ENCODE results near the gene CARMIL3.

CARMIL3 gene

GRCh38 chr14:24058951-24059475 lies 7.2 kb downstream of the CARMIL3 start:
- DNase-seq (ENCODE audit: low read depth in 2 of 2), result no peak
- no peak overlapping the region for H3K4me3 ChIP-seq (replicated peaks in 1 of 2; ENCODE audit: low read depth in 2 of 2, low read length in 2 of 2)
- TF ChIP-seq, protein P1, sequence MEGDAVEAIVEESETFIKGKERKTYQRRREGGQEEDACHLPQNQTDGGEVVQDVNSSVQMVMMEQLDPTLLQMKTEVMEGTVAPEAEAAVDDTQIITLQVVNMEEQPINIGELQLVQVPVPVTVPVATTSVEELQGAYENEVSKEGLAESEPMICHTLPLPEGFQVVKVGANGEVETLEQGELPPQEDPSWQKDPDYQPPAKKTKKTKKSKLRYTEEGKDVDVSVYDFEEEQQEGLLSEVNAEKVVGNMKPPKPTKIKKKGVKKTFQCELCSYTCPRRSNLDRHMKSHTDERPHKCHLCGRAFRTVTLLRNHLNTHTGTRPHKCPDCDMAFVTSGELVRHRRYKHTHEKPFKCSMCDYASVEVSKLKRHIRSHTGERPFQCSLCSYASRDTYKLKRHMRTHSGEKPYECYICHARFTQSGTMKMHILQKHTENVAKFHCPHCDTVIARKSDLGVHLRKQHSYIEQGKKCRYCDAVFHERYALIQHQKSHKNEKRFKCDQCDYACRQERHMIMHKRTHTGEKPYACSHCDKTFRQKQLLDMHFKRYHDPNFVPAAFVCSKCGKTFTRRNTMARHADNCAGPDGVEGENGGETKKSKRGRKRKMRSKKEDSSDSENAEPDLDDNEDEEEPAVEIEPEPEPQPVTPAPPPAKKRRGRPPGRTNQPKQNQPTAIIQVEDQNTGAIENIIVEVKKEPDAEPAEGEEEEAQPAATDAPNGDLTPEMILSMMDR (IDR thresholded peaks at IDR 0.05; ENCODE audit: low read depth, low read length), result no peak

DNA sequence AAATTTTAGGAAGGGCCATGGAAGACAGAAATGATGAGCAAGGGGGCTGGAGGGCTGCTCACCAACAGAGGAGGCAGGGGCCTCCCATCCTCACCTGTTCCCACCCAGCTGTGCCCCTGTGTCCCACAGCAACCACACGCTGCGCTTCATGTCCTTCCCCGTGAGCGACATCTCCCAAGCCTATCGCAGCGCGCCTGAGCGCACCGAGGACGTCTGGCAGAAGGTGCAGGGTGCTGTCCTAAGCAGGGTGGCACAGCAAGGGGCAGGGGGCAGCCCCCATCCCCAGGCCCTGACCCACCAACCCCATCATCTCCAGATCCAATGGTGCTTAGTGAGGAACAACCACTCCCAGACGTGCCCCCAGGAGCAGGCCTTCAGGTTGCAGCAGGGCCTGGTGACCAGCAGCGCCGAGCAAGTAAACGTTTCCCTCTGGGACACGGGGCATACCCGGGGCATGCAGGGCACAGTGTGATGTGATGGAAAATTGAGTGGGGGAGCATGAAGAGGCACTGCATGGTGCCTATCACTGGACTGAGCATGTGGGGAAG lies 8.1 kb downstream of the CARMIL3 start:
- no peak for DNase-seq (ENCODE audit: low read depth in 2 of 2)
- no peak overlapping the region for H3K4me3 ChIP-seq (replicated peaks in 1 of 2; ENCODE audit: low read depth in 2 of 2, low read length in 2 of 2)
- TF ChIP-seq, protein P1 (IDR thresholded peaks at IDR 0.05; ENCODE audit: low read depth, low read length), result no peak

GRCh38 chr14:24060443-24060842 lies 8.6 kb downstream of the CARMIL3 start:
- TF ChIP-seq, protein P1 (IDR thresholded peaks at IDR 0.05; ENCODE audit: low read depth, low read length), result no peak
- no peak for DNase-seq (ENCODE audit: low read depth in 2 of 2)
- H3K4me3 ChIP-seq (replicated peaks in 1 of 2; ENCODE audit: low read depth in 2 of 2, low read length in 2 of 2), result no peak overlapping the region

DNA sequence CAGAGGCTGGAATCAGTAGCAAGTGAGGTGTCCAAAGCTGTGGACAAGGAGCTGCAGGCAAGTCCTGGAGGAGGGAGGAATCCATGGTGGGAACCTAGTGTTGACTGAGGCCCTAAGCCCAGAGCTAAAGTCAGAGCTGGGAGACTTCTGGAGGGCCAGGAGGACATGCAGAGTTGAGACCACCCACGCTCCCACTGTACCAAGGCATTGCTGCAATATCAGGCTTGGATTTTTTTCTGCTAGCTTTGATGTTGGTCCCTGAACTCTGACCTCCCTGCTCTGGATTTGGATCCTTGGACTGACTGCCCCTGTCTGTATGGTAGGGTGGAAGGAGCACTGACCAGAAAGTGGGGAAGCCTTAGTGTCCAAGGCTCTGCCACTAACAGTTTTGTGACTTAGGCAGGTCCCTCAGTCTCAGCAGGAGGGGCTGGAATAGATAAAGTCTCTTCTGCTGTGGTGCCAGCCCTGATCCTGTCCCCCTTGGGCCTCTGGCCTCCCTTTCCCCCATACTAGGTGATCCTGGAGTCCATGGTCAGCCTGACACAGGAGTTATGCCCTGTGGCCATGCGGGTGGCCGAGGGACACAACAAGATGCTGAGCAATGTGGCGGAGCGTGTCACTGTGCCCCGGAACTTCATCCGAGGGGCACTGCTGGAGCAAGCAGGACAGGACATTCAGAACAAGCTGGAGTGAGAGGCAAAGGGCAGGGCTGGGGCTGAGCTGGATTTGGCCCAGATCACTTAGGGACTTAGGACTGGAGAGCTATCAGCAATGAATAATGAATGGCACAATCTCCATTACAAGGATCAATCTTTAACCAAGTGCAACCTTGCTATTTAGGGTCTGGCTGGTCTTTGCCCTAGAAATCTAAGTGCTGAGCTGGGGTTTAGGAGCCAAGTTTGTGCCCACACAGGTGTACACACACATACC lies 9.4 kb downstream of the CARMIL3 start:
- TF ChIP-seq, protein P1 (IDR thresholded peaks at IDR 0.05; ENCODE audit: low read depth, low read length), result no peak
- DNase-seq (ENCODE audit: low read depth in 2 of 2), result no peak
- H3K4me3 ChIP-seq (replicated peaks in 1 of 2; ENCODE audit: low read depth in 2 of 2, low read length in 2 of 2), result no peak overlapping the region

DNA sequence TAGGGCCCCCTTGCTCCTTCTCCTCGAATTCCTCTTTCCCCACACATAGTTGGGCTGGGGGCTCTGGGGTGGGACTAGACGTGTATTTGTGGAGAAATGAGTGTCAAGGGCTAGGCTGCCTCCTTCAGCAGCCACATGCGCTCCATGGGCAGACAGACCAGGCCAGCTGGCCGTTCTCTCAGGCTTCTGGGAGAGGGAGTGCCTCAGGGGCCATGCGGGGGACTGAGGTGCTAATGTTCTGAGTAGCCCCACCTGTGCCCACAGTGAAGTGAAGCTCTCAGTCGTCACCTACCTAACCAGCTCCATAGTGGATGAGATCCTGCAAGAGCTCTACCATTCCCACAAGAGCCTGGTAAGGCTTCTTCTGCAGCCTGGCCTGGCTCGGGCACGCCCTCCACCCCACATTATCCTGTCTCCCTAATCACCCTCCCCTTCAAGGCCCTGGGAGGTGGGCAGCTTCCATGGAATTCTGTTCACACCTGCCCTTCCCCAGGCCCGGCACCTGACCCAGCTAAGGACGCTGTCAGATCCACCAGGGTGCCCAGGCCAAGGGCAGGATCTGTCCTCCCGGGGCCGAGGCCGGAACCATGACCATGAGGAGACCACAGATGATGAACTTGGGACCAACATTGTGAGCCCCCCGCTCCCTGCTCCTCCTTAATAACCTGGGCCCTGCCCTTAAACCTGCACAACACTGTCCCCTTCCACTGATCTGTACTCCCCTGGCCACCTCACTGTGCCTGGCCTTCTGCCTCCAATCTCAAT lies 10.6 kb downstream of the CARMIL3 start:
- no peak for DNase-seq (ENCODE audit: low read depth in 2 of 2)
- TF ChIP-seq, protein P1 (IDR thresholded peaks at IDR 0.05; ENCODE audit: low read depth, low read length), result no peak
- no peak overlapping the region for H3K4me3 ChIP-seq (replicated peaks in 1 of 2; ENCODE audit: low read depth in 2 of 2, low read length in 2 of 2)

DNA sequence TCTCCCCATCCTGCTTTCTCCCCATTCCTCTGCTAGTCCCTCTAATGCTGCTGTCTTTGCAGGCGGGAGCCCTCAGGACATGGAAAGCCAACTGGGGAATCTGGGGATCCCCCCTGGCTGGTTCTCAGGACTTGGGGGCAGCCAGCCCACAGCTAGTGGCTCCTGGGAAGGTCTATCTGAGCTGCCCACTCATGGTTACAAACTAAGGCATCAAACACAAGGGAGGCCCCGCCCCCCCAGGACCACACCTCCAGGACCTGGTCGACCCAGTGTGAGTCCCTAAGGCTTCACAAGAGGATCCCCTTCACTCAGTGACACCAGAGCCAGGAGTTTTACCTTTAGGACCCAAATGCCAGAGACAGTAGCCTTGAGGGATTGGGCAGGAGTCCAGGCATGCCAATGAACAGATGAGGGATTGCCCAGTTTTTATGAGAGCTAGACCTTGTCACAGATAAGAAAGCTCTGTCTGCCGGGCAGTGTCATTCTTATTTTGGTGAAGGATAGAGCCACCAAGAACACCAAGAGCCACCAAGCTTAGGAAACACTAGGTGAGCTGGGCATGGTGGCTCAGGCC lies 11.5 kb downstream of the CARMIL3 start:
- TF ChIP-seq, protein P1 (IDR thresholded peaks at IDR 0.05; ENCODE audit: low read depth, low read length), result no peak
- DNase-seq (ENCODE audit: low read depth in 2 of 2), result no peak
- no peak overlapping the region for H3K4me3 ChIP-seq (replicated peaks in 1 of 2; ENCODE audit: low read depth in 2 of 2, low read length in 2 of 2)

All from cardiac fibroblast (primary cell).